ENCODE data around the gene CT45A8.
"Not testable (repeated sequence)": the region's sequence is repeated elsewhere in the genome, so short reads cannot be mapped to it uniquely, and the experiment has no call there.

Gene CT45A8
- 0 reads per million in 3 donors for total RNA-seq

DNA sequence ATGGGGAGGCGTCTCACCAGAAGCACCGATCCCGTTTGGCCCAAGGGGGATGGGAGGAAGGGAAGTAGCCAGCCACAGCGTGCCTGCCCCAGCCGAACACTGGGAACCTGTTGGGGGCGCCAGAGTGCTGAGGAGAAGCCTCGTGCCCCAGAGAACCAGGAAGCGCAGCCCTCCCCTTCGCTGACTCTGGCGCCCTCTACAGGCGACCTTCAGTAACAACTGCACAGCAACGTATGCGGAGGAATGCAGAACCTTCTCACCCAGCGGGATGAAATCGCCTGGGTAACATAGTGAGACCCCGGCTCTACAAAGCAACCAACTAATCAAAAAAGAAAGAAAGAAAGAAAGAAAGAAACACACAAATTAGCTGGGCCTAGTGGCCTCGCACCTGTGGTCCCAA is at the start of gene CT45A8:
TSS of gene CT45A8 (minus strand) at position 101 of the 400 bp plus-strand sequence. CDS start 3,755 bp downstream, outside the sequence.
- not testable (repeated sequence) for H3K36me3 ChIP-seq (ENCODE audit: control insufficient read depth, insufficient read depth, low read length); H3K27me3 ChIP-seq (replicated peaks; ENCODE audit: control insufficient read depth, insufficient read depth, low read length, poor library complexity, severe bottlenecking); H3K27ac ChIP-seq (ENCODE audit: insufficient read depth, low read length, poor library complexity, severe bottlenecking); H3K4me3 ChIP-seq (ENCODE audit: insufficient read depth, low read depth, low read length, poor library complexity, severe bottlenecking); H3K4me1 ChIP-seq (ENCODE audit: control insufficient read depth, insufficient read depth, low read length, poor library complexity, severe bottlenecking); DNase-seq; H3K9me3 ChIP-seq (ENCODE audit: control insufficient read depth, low read length)

GRCh38 chrX:135893294-135893817 is 39.0 kb upstream of the CT45A8 start, which contains the start of the genes CT45A10 and SAGE1:
TSS of gene CT45A10 (minus strand) at chrX:135893444. CDS start at chrX:135885344, 8,100 bp downstream.
TSS of gene SAGE1 (plus strand) at chrX:135893716. CDS start at chrX:135896243, 2,527 bp downstream.
- Histone ChIP-seq H3K36me3 (ENCODE audit: control insufficient read depth, insufficient read depth, low read length) (no peaks in the 10 kb centered on the region), H3K4me3 (ENCODE audit: insufficient read depth, low read depth, low read length, poor library complexity, severe bottlenecking) (no peak within 1 kb of the TSS), H3K27ac (ENCODE audit: insufficient read depth, low read length, poor library complexity, severe bottlenecking) (no peak within 1 kb of the TSS), H3K4me1 (ENCODE audit: control insufficient read depth, insufficient read depth, low read length, poor library complexity, severe bottlenecking) (no peaks in the 10 kb centered on the region), H3K27me3 (replicated peaks; ENCODE audit: control insufficient read depth, insufficient read depth, low read length, poor library complexity, severe bottlenecking) (no peaks in the 10 kb centered on the region), H3K9me3 (ENCODE audit: control insufficient read depth, low read length) (no peaks in the 10 kb centered on the region)
- no peak for DNase-seq

GRCh38 chrX:135892781-135893180 is 38.4 kb upstream of the CT45A8 start:
- H3K4me3 ChIP-seq (ENCODE audit: insufficient read depth, low read depth, low read length, poor library complexity, severe bottlenecking) = no peak overlapping the region
- no peak overlapping the region for H3K27ac ChIP-seq (ENCODE audit: insufficient read depth, low read length, poor library complexity, severe bottlenecking)
- no peaks in the 10 kb centered on the region for H3K4me1 ChIP-seq (ENCODE audit: control insufficient read depth, insufficient read depth, low read length, poor library complexity, severe bottlenecking)
- H3K9me3 ChIP-seq (ENCODE audit: control insufficient read depth, low read length) = no peaks in the 10 kb centered on the region
- DNase-seq = no peak
- no peaks in the 10 kb centered on the region for H3K27me3 ChIP-seq (replicated peaks; ENCODE audit: control insufficient read depth, insufficient read depth, low read length, poor library complexity, severe bottlenecking)
- no peaks in the 10 kb centered on the region for H3K36me3 ChIP-seq (ENCODE audit: control insufficient read depth, insufficient read depth, low read length)

GRCh38 chrX:135890087-135890585 is 35.8 kb upstream of the CT45A8 start:
- no peaks in the 10 kb centered on the region for H3K36me3 ChIP-seq (ENCODE audit: control insufficient read depth, insufficient read depth, low read length)
- no peaks in the 10 kb centered on the region for H3K4me1 ChIP-seq (ENCODE audit: control insufficient read depth, insufficient read depth, low read length, poor library complexity, severe bottlenecking)
- H3K4me3 ChIP-seq (ENCODE audit: insufficient read depth, low read depth, low read length, poor library complexity, severe bottlenecking) = no peak overlapping the region
- H3K27ac ChIP-seq (ENCODE audit: insufficient read depth, low read length, poor library complexity, severe bottlenecking) = no peak overlapping the region
- no peak for DNase-seq
- H3K9me3 ChIP-seq (ENCODE audit: control insufficient read depth, low read length) = no peaks in the 10 kb centered on the region
- no peaks in the 10 kb centered on the region for H3K27me3 ChIP-seq (replicated peaks; ENCODE audit: control insufficient read depth, insufficient read depth, low read length, poor library complexity, severe bottlenecking)

DNA sequence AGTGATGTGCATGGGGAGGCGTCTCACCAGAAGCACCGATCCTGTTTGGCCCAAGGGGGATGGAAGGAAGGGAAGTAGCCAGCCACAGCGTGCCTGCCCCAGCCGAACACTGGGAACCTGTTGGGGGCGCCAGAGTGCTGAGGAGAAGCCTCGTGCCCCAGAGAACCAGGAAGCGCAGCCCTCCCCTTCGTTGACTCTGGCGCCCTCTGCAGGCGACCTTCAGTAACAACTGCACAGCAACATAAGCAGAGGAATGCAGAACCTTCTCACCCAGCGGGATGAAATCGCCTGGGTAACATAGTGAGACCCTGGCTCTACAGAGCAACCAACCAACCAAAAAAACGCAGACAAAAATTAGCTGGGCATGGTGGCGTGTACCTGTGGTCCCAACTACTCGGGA is 34.6 kb upstream of the CT45A8 start:
- H3K9me3 ChIP-seq (ENCODE audit: control insufficient read depth, low read length); H3K36me3 ChIP-seq (ENCODE audit: control insufficient read depth, insufficient read depth, low read length); H3K4me1 ChIP-seq (ENCODE audit: control insufficient read depth, insufficient read depth, low read length, poor library complexity, severe bottlenecking); H3K4me3 ChIP-seq (ENCODE audit: insufficient read depth, low read depth, low read length, poor library complexity, severe bottlenecking); DNase-seq; H3K27me3 ChIP-seq (replicated peaks; ENCODE audit: control insufficient read depth, insufficient read depth, low read length, poor library complexity, severe bottlenecking); H3K27ac ChIP-seq (ENCODE audit: insufficient read depth, low read length, poor library complexity, severe bottlenecking): not testable (repeated sequence)

GRCh38 chrX:135888230-135888629 is 33.9 kb upstream of the CT45A8 start:
- not testable (repeated sequence) for H3K36me3 ChIP-seq (ENCODE audit: control insufficient read depth, insufficient read depth, low read length); H3K4me3 ChIP-seq (ENCODE audit: insufficient read depth, low read depth, low read length, poor library complexity, severe bottlenecking); H3K9me3 ChIP-seq (ENCODE audit: control insufficient read depth, low read length); H3K4me1 ChIP-seq (ENCODE audit: control insufficient read depth, insufficient read depth, low read length, poor library complexity, severe bottlenecking); H3K27me3 ChIP-seq (replicated peaks; ENCODE audit: control insufficient read depth, insufficient read depth, low read length, poor library complexity, severe bottlenecking); DNase-seq; H3K27ac ChIP-seq (ENCODE audit: insufficient read depth, low read length, poor library complexity, severe bottlenecking)

GRCh38 chrX:135882741-135883140 is 28.4 kb upstream of the CT45A8 start:
- not testable (repeated sequence) for H3K4me1 ChIP-seq (ENCODE audit: control insufficient read depth, insufficient read depth, low read length, poor library complexity, severe bottlenecking); H3K4me3 ChIP-seq (ENCODE audit: insufficient read depth, low read depth, low read length, poor library complexity, severe bottlenecking); H3K27me3 ChIP-seq (replicated peaks; ENCODE audit: control insufficient read depth, insufficient read depth, low read length, poor library complexity, severe bottlenecking); DNase-seq; H3K9me3 ChIP-seq (ENCODE audit: control insufficient read depth, low read length); H3K27ac ChIP-seq (ENCODE audit: insufficient read depth, low read length, poor library complexity, severe bottlenecking); H3K36me3 ChIP-seq (ENCODE audit: control insufficient read depth, insufficient read depth, low read length)

DNA sequence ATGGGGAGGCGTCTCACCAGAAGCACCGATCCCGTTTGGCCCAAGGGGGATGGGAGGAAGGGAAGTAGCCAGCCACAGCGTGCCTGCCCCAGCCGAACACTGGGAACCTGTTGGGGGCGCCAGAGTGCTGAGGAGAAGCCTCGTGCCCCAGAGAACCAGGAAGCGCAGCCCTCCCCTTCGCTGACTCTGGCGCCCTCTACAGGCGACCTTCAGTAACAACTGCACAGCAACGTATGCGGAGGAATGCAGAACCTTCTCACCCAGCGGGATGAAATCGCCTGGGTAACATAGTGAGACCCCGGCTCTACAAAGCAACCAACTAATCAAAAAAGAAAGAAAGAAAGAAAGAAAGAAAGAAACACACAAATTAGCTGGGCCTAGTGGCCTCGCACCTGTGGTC is 17.4 kb upstream of the CT45A8 start, which contains the start of gene CT45A9:
TSS of gene CT45A9 (minus strand) at position 101 of the 400 bp plus-strand sequence. CDS start 3,751 bp downstream, outside the sequence.
- not testable (repeated sequence) for DNase-seq

DNA sequence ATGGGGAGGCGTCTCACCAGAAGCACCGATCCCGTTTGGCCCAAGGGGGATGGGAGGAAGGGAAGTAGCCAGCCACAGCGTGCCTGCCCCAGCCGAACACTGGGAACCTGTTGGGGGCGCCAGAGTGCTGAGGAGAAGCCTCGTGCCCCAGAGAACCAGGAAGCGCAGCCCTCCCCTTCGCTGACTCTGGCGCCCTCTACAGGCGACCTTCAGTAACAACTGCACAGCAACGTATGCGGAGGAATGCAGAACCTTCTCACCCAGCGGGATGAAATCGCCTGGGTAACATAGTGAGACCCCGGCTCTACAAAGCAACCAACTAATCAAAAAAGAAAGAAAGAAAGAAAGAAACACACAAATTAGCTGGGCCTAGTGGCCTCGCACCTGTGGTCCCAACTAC is 17.2 kb downstream of the CT45A8 start, which contains the start of gene CT45A7:
TSS of gene CT45A7 (minus strand) at position 101 of the 400 bp plus-strand sequence. CDS start 3,747 bp downstream, outside the sequence.
- H3K36me3 ChIP-seq (ENCODE audit: control insufficient read depth, insufficient read depth, low read length); H3K9me3 ChIP-seq (ENCODE audit: control insufficient read depth, low read length): not testable (repeated sequence)

More for the DNA sequence above, 17.4 kb upstream of the CT45A8 start, which contains the start of gene CT45A9:
- H3K4me1 ChIP-seq (ENCODE audit: control insufficient read depth, insufficient read depth, low read length, poor library complexity, severe bottlenecking); H3K36me3 ChIP-seq (ENCODE audit: control insufficient read depth, insufficient read depth, low read length); H3K4me3 ChIP-seq (ENCODE audit: insufficient read depth, low read depth, low read length, poor library complexity, severe bottlenecking); H3K27ac ChIP-seq (ENCODE audit: insufficient read depth, low read length, poor library complexity, severe bottlenecking); H3K27me3 ChIP-seq (replicated peaks; ENCODE audit: control insufficient read depth, insufficient read depth, low read length, poor library complexity, severe bottlenecking); H3K9me3 ChIP-seq (ENCODE audit: control insufficient read depth, low read length): not testable (repeated sequence)

DNA sequence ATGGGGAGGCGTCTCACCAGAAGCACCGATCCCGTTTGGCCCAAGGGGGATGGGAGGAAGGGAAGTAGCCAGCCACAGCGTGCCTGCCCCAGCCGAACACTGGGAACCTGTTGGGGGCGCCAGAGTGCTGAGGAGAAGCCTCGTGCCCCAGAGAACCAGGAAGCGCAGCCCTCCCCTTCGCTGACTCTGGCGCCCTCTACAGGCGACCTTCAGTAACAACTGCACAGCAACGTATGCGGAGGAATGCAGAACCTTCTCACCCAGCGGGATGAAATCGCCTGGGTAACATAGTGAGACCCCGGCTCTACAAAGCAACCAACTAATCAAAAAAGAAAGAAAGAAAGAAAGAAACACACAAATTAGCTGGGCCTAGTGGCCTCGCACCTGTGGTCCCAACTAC is 34.4 kb downstream of the CT45A8 start, which contains the start of gene CT45A2:
TSS of gene CT45A2 (minus strand) at position 101 of the 400 bp plus-strand sequence. CDS start 3,747 bp downstream, outside the sequence.
- DNase-seq; H3K4me1 ChIP-seq (ENCODE audit: control insufficient read depth, insufficient read depth, low read length, poor library complexity, severe bottlenecking); H3K27me3 ChIP-seq (replicated peaks; ENCODE audit: control insufficient read depth, insufficient read depth, low read length, poor library complexity, severe bottlenecking); H3K4me3 ChIP-seq (ENCODE audit: insufficient read depth, low read depth, low read length, poor library complexity, severe bottlenecking); H3K9me3 ChIP-seq (ENCODE audit: control insufficient read depth, low read length); H3K27ac ChIP-seq (ENCODE audit: insufficient read depth, low read length, poor library complexity, severe bottlenecking); H3K36me3 ChIP-seq (ENCODE audit: control insufficient read depth, insufficient read depth, low read length): not testable (repeated sequence)

More for the DNA sequence above, 17.2 kb downstream of the CT45A8 start, which contains the start of gene CT45A7:
- not testable (repeated sequence) for H3K27ac ChIP-seq (ENCODE audit: insufficient read depth, low read length, poor library complexity, severe bottlenecking); H3K4me3 ChIP-seq (ENCODE audit: insufficient read depth, low read depth, low read length, poor library complexity, severe bottlenecking); DNase-seq; H3K4me1 ChIP-seq (ENCODE audit: control insufficient read depth, insufficient read depth, low read length, poor library complexity, severe bottlenecking); H3K27me3 ChIP-seq (replicated peaks; ENCODE audit: control insufficient read depth, insufficient read depth, low read length, poor library complexity, severe bottlenecking)

Data from effector memory CD4-positive, alpha-beta T cell (primary cell).